ENCODE measurements around the gene CCDC50. TPM values are rescaled to one million over a fixed set of nuclear protein-coding genes. Genes with fewer than 3 reads are reported as not detected.
A peak's percentile ranks its signal among the peaks of the same experiment; 100 is the strongest.

Gene CCDC50
- total RNA-seq, 2 donors from 2014 or later, result 56.0 to 84.7 TPM

DNA sequence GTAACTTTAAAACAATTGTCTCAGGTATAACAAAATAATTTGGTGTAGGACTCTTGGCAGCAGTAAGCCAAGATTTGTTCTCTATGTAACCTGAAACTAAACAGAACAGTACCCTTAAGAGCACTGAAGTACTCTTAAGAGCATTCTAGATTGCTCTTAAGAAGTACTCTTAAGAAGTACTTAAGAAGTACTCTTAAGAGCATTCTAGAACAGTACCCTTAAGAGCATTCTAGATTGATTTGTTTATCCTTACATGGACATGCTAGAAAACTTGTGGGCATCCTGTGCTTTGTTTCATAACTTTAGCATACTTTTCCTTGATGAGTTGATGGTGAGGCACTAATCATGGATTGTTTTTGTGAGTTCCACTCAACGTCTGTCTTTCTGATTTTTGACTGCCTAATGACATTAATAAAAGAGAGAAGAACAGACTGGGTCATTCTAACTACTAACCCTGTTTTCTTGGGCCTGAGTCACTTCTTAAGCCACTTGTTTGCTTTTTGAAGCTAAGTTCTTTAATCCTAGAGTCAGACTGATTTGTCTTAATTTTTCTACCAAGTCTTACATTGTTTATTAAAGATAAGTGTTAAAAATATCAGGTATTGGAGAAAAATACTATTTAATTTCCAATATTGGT is 58.4 kb downstream of the CCDC50 start:
- no peak for DNase-seq (ENCODE audit: low spot score)
- H3K36me3 ChIP-seq, result no peaks in the 10 kb centered on the region
- H3K9me3 ChIP-seq, result no peaks in the 10 kb centered on the region
- H3K4me3 ChIP-seq, result no peak overlapping the region
- TF ChIP-seq, protein P1, sequence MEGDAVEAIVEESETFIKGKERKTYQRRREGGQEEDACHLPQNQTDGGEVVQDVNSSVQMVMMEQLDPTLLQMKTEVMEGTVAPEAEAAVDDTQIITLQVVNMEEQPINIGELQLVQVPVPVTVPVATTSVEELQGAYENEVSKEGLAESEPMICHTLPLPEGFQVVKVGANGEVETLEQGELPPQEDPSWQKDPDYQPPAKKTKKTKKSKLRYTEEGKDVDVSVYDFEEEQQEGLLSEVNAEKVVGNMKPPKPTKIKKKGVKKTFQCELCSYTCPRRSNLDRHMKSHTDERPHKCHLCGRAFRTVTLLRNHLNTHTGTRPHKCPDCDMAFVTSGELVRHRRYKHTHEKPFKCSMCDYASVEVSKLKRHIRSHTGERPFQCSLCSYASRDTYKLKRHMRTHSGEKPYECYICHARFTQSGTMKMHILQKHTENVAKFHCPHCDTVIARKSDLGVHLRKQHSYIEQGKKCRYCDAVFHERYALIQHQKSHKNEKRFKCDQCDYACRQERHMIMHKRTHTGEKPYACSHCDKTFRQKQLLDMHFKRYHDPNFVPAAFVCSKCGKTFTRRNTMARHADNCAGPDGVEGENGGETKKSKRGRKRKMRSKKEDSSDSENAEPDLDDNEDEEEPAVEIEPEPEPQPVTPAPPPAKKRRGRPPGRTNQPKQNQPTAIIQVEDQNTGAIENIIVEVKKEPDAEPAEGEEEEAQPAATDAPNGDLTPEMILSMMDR (IDR thresholded peaks at IDR 0.05), result no peak
- no peak for TF ChIP-seq POLR2A (IDR thresholded peaks at IDR 0.05)
- TF ChIP-seq POLR2AphosphoS5 (IDR thresholded peaks at IDR 0.05), result no peak
- no peaks in the 10 kb centered on the region for H3K4me1 ChIP-seq (replicated peaks)
- intact Hi-C loops (cut with DNase I), result loop anchor here (10.0 kb wide), 1 partner anchor 63 kb away; the partner anchor contains the start of gene CCDC50
- WGBS, result 76% methylated on average over 1 of the region's 1 CpG
- H3K27ac ChIP-seq, result no peak overlapping the region
- no peaks in the 10 kb centered on the region for H3K27me3 ChIP-seq (replicated peaks; ENCODE audit: insufficient read depth)

DNA sequence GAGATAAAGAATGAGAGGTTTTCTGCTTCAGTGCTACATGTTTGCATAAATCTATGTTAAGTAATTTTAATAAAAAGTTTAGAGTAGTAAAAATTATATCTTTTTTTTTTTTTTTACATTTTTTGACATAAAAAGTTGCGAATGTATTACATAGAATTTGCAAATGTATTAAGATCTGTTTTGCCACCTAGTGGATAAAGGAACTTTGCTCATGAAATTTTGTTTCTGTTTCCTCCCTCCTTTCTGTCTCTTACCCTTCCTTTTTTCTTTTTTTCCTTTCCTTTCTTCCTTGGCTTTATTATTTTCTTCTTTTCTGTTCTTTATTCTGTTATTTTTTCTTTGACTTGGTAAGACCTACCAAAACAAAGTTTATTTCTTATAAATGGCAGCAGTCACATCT is 59.6 kb downstream of the CCDC50 start:
- 74% methylated on average over 1 of the region's 1 CpG for WGBS
- Histone ChIP-seq H3K4me3 (no peak overlapping the region), H3K4me1 (replicated peaks) (no peaks in the 10 kb centered on the region), H3K9me3 (no peaks in the 10 kb centered on the region), H3K27ac (no peak overlapping the region), H3K36me3 (no peaks in the 10 kb centered on the region), H3K27me3 (replicated peaks; ENCODE audit: insufficient read depth) (no peaks in the 10 kb centered on the region)
- TF ChIP-seq, protein P1 (IDR thresholded peaks at IDR 0.05), result peak in 2 of 4 experiments; percentile 9 to 12
- no peak for TF ChIP-seq POLR2AphosphoS5 (IDR thresholded peaks at IDR 0.05)
- no peak for DNase-seq (ENCODE audit: low spot score)
- intact Hi-C loops (cut with DNase I), result loop anchor here (10.0 kb wide), 1 partner anchor 64 kb away; the partner anchor contains the start of gene CCDC50

DNA sequence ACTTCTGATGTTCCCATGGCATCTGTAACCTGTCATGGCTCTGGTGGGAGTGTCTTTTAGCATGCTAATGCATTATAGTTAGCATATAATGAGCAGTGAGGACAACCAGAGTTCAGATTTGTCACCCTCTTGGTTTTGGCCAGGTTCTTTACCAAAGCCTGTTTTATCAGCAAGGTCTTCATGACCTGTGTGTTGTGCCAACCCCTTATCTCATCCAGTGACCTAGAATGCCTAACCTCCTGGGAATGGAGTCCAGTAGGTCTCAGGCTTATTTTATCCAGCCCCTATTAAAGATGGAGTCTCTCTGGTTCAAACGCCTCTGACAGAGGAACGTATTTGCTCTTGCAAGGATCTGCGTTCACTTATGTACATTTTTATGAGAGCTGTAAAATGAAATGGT is 61.4 kb downstream of the CCDC50 start:
- intact Hi-C loops (cut with DNase I), result loop anchor here (5.0 kb wide), 1 partner anchor 143 kb away; no protein-coding TSS in a partner anchor
- Histone ChIP-seq H3K4me1 (replicated peaks) (no peaks in the 10 kb centered on the region), H3K9me3 (no peaks in the 10 kb centered on the region), H3K27ac (no peak overlapping the region), H3K4me3 (no peak overlapping the region), H3K27me3 (replicated peaks; ENCODE audit: insufficient read depth) (no peaks in the 10 kb centered on the region), H3K36me3 (no peaks in the 10 kb centered on the region)
- no peak for DNase-seq (ENCODE audit: low spot score)
- WGBS, result 86% methylated on average over 3 of the region's 3 CpGs
- TF ChIP-seq, protein P1 (IDR thresholded peaks at IDR 0.05), result no peak
- TF ChIP-seq POLR2A (IDR thresholded peaks at IDR 0.05) (no peak), POLR2AphosphoS5 (IDR thresholded peaks at IDR 0.05) (no peak)

DNA sequence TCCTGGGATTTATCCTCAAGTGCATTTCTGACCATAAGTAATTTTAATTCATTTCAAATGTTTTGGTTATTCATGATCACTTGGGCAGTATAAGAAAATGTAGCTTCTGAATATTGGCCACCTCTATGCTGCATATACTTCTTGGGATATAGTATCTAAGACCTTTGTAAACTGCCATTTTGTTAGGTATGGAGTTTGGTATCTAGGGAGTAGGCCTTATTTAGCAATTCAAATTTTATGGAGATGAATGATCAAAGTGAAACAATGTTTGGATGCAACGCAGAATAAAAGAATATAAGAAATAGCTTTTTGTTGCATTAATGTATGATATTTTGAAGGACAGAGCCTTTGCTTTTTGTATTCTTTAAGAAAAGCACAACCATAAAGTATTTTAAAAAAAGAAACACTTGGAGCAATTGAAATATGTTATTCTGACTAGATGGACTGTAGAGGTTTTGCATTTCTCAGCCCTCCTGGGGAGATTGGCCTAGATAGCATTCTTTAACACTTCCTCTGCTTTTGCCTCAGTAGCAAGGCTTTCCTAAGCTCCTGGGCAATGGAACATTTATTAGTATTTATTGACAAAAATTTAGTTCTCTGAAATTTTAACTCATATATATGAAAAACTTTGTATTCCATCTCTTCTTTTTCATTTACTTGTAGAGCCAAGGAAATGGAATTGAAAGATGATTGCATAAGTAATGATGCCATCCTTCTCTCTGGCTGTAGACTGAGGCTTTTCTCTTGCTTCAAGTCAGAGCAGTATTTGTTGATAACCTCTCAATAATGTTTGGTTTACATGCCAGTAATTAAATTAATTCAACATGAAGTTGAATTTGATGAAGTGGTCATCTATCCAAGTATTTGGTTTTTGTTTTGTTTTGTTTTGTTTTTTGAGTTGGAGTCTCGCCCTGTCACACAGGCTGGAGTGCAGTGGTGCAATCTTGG is 62.9 kb downstream of the CCDC50 start:
- H3K27me3 ChIP-seq (replicated peaks; ENCODE audit: insufficient read depth), result no peaks in the 10 kb centered on the region
- no peak overlapping the region for H3K4me3 ChIP-seq
- 98% methylated on average over 2 of the region's 2 CpGs for WGBS
- intact Hi-C loops (cut with DNase I), result loop anchor here (5.0 kb wide), 1 partner anchor 145 kb away; no protein-coding TSS in a partner anchor
- H3K27ac ChIP-seq, result no peak overlapping the region
- no peaks in the 10 kb centered on the region for H3K4me1 ChIP-seq (replicated peaks)
- no peak for DNase-seq (ENCODE audit: low spot score)
- no peaks in the 10 kb centered on the region for H3K36me3 ChIP-seq
- H3K9me3 ChIP-seq, result no peaks in the 10 kb centered on the region
- TF ChIP-seq POLR2AphosphoS5 (IDR thresholded peaks at IDR 0.05), result no peak
- TF ChIP-seq, protein P1 (IDR thresholded peaks at IDR 0.05), result no peak
- no peak for TF ChIP-seq POLR2A (IDR thresholded peaks at IDR 0.05)
